Heart left ventricle (tissue), 16 donors: ENCODE data around the gene C2CD5. TPM values are rescaled to one million over a fixed set of nuclear protein-coding genes. Genes with fewer than 3 reads are reported as not detected.

Experiments
- ATAC-seq, 4 donors: fragments of 200-7000 bp; cut with Tn5 transposase; one replicate each; pipeline ENCODE4 v1.9.1; 2020 to 2022; ENCODE audit warnings: moderate library complexity in 4 of 4, mild to moderate bottlenecking in 3 of 4, moderate number of reproducible peaks in 1 of 4
- DNase-seq, 5 donors: peaks; one replicate each; pipeline ENCODE4 v3.0.0-alpha.2; 2020
- H3K27ac ChIP-seq, 12 donors: fragments of 200-600 bp; sonication (generic) in 4 of 12; one replicate each; pipeline versions ENCODE4 v1.5.0 to v1.8.0; 2016 to 2022; ENCODE audit warnings: mild to moderate bottlenecking in 2 of 12
- H3K27me3 ChIP-seq, 9 donors: fragments of 200-600 bp; sonication (generic) in 2 of 9; one replicate each; pipeline versions ENCODE4 v1.5.1 to v1.8.0; 2016 to 2022; ENCODE audit warnings: mild to moderate bottlenecking in 3 of 9
- H3K36me3 ChIP-seq, 9 donors: fragments of 200-600 bp; sonication (generic) in 2 of 9; one replicate each; pipeline versions ENCODE4 v1.5.0 to v1.8.0; 2018 to 2022; ENCODE audit warnings: mild to moderate bottlenecking in 2 of 9
- H3K4me1 ChIP-seq, 12 donors: fragments of 200-600 bp; sonication (generic) in 4 of 12; one replicate each; pipeline versions ENCODE4 v1.5.0 to v1.8.0; 2016 to 2022; ENCODE audit warnings: mild to moderate bottlenecking in 3 of 12
- H3K4me3 ChIP-seq, 12 donors: fragments of 200-600 bp; sonication (generic) in 4 of 12; one replicate each; pipeline versions ENCODE4 v1.5.0 to v1.8.0; 2017 to 2022; ENCODE audit warnings: mild to moderate bottlenecking in 9 of 12, moderate library complexity in 4 of 12
- H3K9me3 ChIP-seq, 12 donors: fragments of 200-600 bp; sonication (generic) in 4 of 12; one replicate each; pipeline versions ENCODE4 v1.5.0 to v1.8.0; 2016 to 2022; ENCODE audit warnings: mild to moderate bottlenecking in 1 of 12
- CTCF ChIP-seq, 12 donors: fragments of 200-600 bp; sonication (generic) in 4 of 12; IDR thresholded peaks; one replicate each; pipeline versions ENCODE4 v1.5.0 to v1.8.0; 2018 to 2022; ENCODE audit warnings: antibody characterized with exemption in 12 of 12, mild to moderate bottlenecking in 5 of 12
- POLR2A ChIP-seq, 2 donors: fragments of 450-650 bp; IDR thresholded peaks; one replicate each; pipeline ENCODE4 v1.6.1; 2017; ENCODE audit warnings: antibody characterized with exemption in 2 of 2, mild to moderate bottlenecking in 2 of 2, moderate library complexity in 2 of 2
- WGBS, 4 donors: extraction: QIAGEN DNeasy Blood & Tissue Kit in 2 of 4; methylation state at CpG; one replicate each; pipeline versions ENCODE4 v1.1.5 to v1.1.7; 2013 to 2018; 5-methylcytosine and 5-hydroxymethylcytosine counted together
- intact Hi-C, 10 donors: fragments of 100-400 bp; cut with DNase I; formaldehyde crosslinking; loops; one replicate each; pipeline versions ENCODE4 v1.11.1 to v1.14.2; 2022
- polyA plus RNA-seq, 2 donors: library from polyadenylated mRNA; stranded (reverse); fragments of 200-250 nt; gene quantifications; one replicate each; pipeline ENCODE4 v1.2.3, GENCODE V29; 2013
- total RNA-seq, 9 donors: library from RNA; depleted of rRNA in 2 of 9; stranded (reverse); fragments of >200 nt in 2 of 9; fragmentation: NEBNext Ultra II Directional in 3 of 9; extraction: Animal tissue kit (Norgen Biotek cat#: 25700) in 3 of 9; gene quantifications; one replicate each; pipeline versions ENCODE4 v1.1.0 to v1.2.4, GENCODE V29; 2016 to 2023
- donor health status: ischemic (EF 13 %, LVEDD 7.1; RV severe dilation, severe dysfunction).
- donor health status: healthy with polysubstance abuse.
- donor health status: DM: no; HTN: yes; CAD: no.
- donor health status: DM: no; HTN: no; CAD: no.
- donor health status: ischemic (EF 25% LVEDD 6.9; RV normal size, moderate dysfunction).
- donor health status: ischemic (EF 25% LVEDD 5.7; RV mildly dilated, moderate dysfunction).
- donor health status: healthy.
- donor health status: DM: yes; HTN: yes; CAD: no.
- donor health status: ischemic (EF 35%, LVEDD 5.7; RV mildly dilated, moderate dysfunction).
- donor health status: nonischemic (EF 11% LVEDD 7.7; RV severe dilation, severe dysfunction).
- donor health status: DM: yes; HTN: yes; CAD: no.
- donor health status: PGD.
- donor health status: ischemic (EF 29% LVEDD 5.4; RV normal size, mild dysfunction).
- donor health status: nonischemic (EF 23%, LVEDD 6.1; RV moderate dilation, normal function).

Gene C2CD5
- total and polyA plus RNA-seq, 11 donors: 6.6 to 28.0 (median 17.3) TPM

- TF ChIP-seq CTCF (IDR thresholded peaks at IDR 0.05): no peak
- no peak for TF ChIP-seq POLR2A (IDR thresholded peaks at IDR 0.05)
- Histone ChIP-seq H3K36me3 (peaks cover 0 to 30% (median 10%) of the 10 kb centered on the region in 9 donors), H3K4me1 (peaks cover 0 to 14% (median 0%) of the 10 kb centered on the region in 12 donors), H3K9me3 (no peaks in the 10 kb centered on the region), H3K4me3 (no peak overlapping the region), H3K27me3 (no peaks in the 10 kb centered on the region), H3K27ac (no peak overlapping the region)
- intact Hi-C loops: loop anchor here in 2 of 10 donors (5.0 kb wide), 1 partner anchor 379 kb away; no protein-coding TSS in a partner anchor
- no peak for ATAC-seq
- 93 to 97% (median 95%) methylated on average over 1 of the region's 1 CpG for WGBS, 4 donors
- no peak for DNase-seq
Observed at GRCh38 chr12:22461786-22462185, 82.6 kb downstream of the C2CD5 start.

- no peak for DNase-seq
- TF ChIP-seq CTCF (IDR thresholded peaks at IDR 0.05) (peak in 11 of 12 donors; percentile 37 to 73 (median 57)), POLR2A (IDR thresholded peaks at IDR 0.05) (no peak)
- no peak overlapping the region for H3K27ac ChIP-seq
- ATAC-seq: peak in 2 of 4 donors; percentile 42 to 77
- H3K27me3 ChIP-seq: no peaks in the 10 kb centered on the region
- H3K9me3 ChIP-seq: no peaks in the 10 kb centered on the region
- intact Hi-C loops: loop anchor here in 7 of 10 donors (5.0 to 10.0 kb wide), 4 partner anchors 353 to 765 kb away; no protein-coding TSS in a partner anchor
- no peak overlapping the region for H3K4me3 ChIP-seq
- H3K4me1 ChIP-seq: peaks cover 0 to 14% (median 0%) of the 10 kb centered on the region in 12 donors
- peaks cover 0 to 31% (median 14%) of the 10 kb centered on the region in 9 donors for H3K36me3 ChIP-seq
- 28 to 39% (median 30%) methylated on average over 3 of the region's 3 CpGs for WGBS, 4 donors
Observed at GRCh38 chr12:22459838-22460490, 84.4 kb downstream of the C2CD5 start.

GRCh38 chr12:22458298-22458937 lies 85.9 kb downstream of the C2CD5 start:
- no peaks in the 10 kb centered on the region for H3K27me3 ChIP-seq
- WGBS, 4 donors: 82 to 88% (median 85%) methylated on average over 6 of the region's 6 CpGs
- TF ChIP-seq POLR2A (IDR thresholded peaks at IDR 0.05) (no peak), CTCF (IDR thresholded peaks at IDR 0.05) (no peak)
- no peak overlapping the region for H3K4me3 ChIP-seq
- intact Hi-C loops: loop anchor here in 6 of 10 donors (5.0 to 10.0 kb wide), 4 partner anchors 351 to 764 kb away; no protein-coding TSS in a partner anchor
- peaks cover 0 to 14% (median 0%) of the 10 kb centered on the region in 12 donors for H3K4me1 ChIP-seq
- peaks cover 0 to 45% (median 24%) of the 10 kb centered on the region in 9 donors for H3K36me3 ChIP-seq
- no peaks in the 10 kb centered on the region for H3K9me3 ChIP-seq
- H3K27ac ChIP-seq: peak overlapping the region in 1 of 12 donors; percentile 20
- ATAC-seq (peak in 1 of 4 donors; percentile 46), DNase-seq (no peak)

- no peak overlapping the region for H3K27ac ChIP-seq
- H3K36me3 ChIP-seq: peaks cover 0 to 59% (median 36%) of the 10 kb centered on the region in 9 donors
Observed at GRCh38 chr12:22457085-22457484, 87.3 kb downstream of the C2CD5 start.

More at GRCh38 chr12:22457085-22457484, 87.3 kb downstream of the C2CD5 start:
- Histone ChIP-seq H3K9me3 (no peaks in the 10 kb centered on the region), H3K27me3 (no peaks in the 10 kb centered on the region), H3K4me1 (peaks cover 0 to 14% (median 0%) of the 10 kb centered on the region in 12 donors), H3K4me3 (no peak overlapping the region)
- WGBS, 4 donors: 73 to 79% (median 76%) methylated on average over 4 of the region's 4 CpGs
- no peak for TF ChIP-seq CTCF (IDR thresholded peaks at IDR 0.05)
- TF ChIP-seq POLR2A (IDR thresholded peaks at IDR 0.05): no peak
- intact Hi-C loops: loop anchor here in 6 of 10 donors (5.0 to 10.0 kb wide), 4 partner anchors 350 to 762 kb away; no protein-coding TSS in a partner anchor
- DNase-seq (no peak), ATAC-seq (peak in 1 of 4 donors; percentile 41)
